Thymus (tissue), 11 donors: ENCODE data around the gene LRRC23. TPM values are rescaled to one million over a fixed set of nuclear protein-coding genes. Genes with fewer than 3 reads are reported as not detected.

Experiments used
- DNase-seq, 9 donors: peaks; one replicate each; pipeline ENCODE4 v3.0.0-alpha.2; 2013; ENCODE audit warnings: low spot score in 9 of 9, low read depth in 6 of 9, missing footprints in 1 of 9
- H3K27ac ChIP-seq, 2 donors: one replicate each; pipeline ENCODE4 v1.5.1; 2013; ENCODE audit warnings: control low read depth in 1 of 2, low read depth in 1 of 2, low read length in 1 of 2, mild to moderate bottlenecking in 1 of 2, moderate library complexity in 1 of 2
- H3K27me3 ChIP-seq, 2 donors: one replicate each; pipeline ENCODE4 v1.5.1; 2013; ENCODE audit warnings: low read length in 1 of 2; ENCODE audit not compliant: control insufficient read depth in 2 of 2, insufficient read depth in 1 of 2
- H3K36me3 ChIP-seq, 2 donors: one replicate each; pipeline ENCODE4 v1.5.1; 2013; ENCODE audit warnings: low read length in 1 of 2, mild to moderate bottlenecking in 1 of 2, moderate library complexity in 1 of 2; ENCODE audit not compliant: control insufficient read depth in 2 of 2, insufficient read depth in 2 of 2
- H3K4me1 ChIP-seq, 2 donors: one replicate each; pipeline ENCODE4 v1.5.1; 2013; ENCODE audit warnings: low read length in 2 of 2; ENCODE audit not compliant: control insufficient read depth in 2 of 2, insufficient read depth in 2 of 2
- H3K4me3 ChIP-seq, 2 donors: one replicate each; pipeline ENCODE4 v1.5.1; 2013; ENCODE audit warnings: low read length in 2 of 2, control low read depth in 1 of 2, mild to moderate bottlenecking in 1 of 2
- H3K9me3 ChIP-seq, 2 donors: one replicate each; pipeline ENCODE4 v1.5.1; 2013; ENCODE audit warnings: low read length in 1 of 2, mild to moderate bottlenecking in 1 of 2; ENCODE audit not compliant: control insufficient read depth in 2 of 2, insufficient read depth in 1 of 2
- WGBS: extraction: QIAGEN DNeasy Blood & Tissue Kit; methylation state at CpG from one replicate; pipeline ENCODE4 v1.1.7; 2013; 5-methylcytosine and 5-hydroxymethylcytosine counted together
- polyA plus RNA-seq: library from polyadenylated mRNA; stranded (reverse); fragments of 200-250 nt; gene quantifications from one replicate; pipeline ENCODE4 v1.2.3, GENCODE V29; 2013
- total RNA-seq: library from RNA; stranded (reverse); fragments of 120-200 nt; gene quantifications from one replicate; pipeline ENCODE4 v1.2.4, GENCODE V29; 2013
- donor health status: healthy.

LRRC23 gene
- total and polyA plus RNA-seq, 2 donors: 6.2 to 11.5 TPM

- Histone ChIP-seq H3K9me3 (no peaks in the 10 kb centered on the region), H3K36me3 (peaks cover 33 to 39% of the 10 kb centered on the region in 2 donors), H3K27me3 (peaks cover 0 to 7% of the 10 kb centered on the region in 2 donors), H3K4me3 (no peak overlapping the region), H3K27ac (no peak overlapping the region), H3K4me1 (peaks cover 3 to 31% of the 10 kb centered on the region in 2 donors)
- 97% methylated on average over 7 of the region's 7 CpGs for WGBS
- DNase-seq: no peak
Measured at GRCh38 chr12:6921539-6921938, 16.9 kb downstream of the LRRC23 start.

- peaks cover 4 to 37% of the 10 kb centered on the region in 2 donors for H3K4me1 ChIP-seq
- peaks cover 28 to 35% of the 10 kb centered on the region in 2 donors for H3K36me3 ChIP-seq
- H3K4me3 ChIP-seq: no peak overlapping the region
- peaks cover 0 to 15% of the 10 kb centered on the region in 2 donors for H3K27me3 ChIP-seq
- DNase-seq: no peak
- WGBS: 87% methylated on average over 9 of the region's 9 CpGs
- H3K9me3 ChIP-seq: no peaks in the 10 kb centered on the region
- no peak overlapping the region for H3K27ac ChIP-seq
Measured at GRCh38 chr12:6921996-6922946, 17.6 kb downstream of the LRRC23 start.

DNA sequence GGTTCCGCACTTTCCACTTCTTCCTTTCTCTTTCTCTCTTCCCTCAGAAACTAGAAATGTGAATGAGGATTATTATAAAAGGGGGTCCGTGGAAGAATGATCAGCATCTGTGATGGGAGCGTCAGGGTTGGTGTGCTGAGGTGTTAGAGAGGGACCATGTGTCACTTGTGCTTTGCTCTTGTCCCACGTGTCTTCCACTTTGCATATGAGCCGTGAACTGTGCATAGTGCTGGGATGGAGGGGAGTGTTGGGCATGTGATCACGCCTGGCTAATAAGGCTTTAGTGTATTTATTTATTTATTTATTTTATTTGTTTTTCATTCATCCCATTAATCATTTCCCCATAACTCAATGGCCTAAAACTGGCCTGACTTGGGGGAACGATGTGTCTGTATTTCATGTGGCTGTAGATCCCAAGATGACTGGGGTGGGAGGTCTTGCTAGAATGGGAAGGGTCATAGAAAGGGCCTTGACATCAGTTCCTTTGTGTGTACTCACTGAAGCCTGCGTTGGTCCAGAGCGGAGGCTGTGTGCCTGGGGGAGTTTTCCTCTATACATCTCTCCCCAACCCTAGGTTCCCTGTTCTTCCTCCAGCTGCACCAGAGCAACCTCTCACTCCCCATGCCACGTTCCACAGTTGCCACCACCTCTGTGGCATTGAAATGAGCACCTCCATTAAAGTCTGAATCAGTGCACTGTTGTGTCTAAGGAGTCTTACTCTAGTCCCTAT, 18.5 kb downstream of the LRRC23 start:
- no peak overlapping the region for H3K27ac ChIP-seq
- H3K36me3 ChIP-seq: peaks cover 20 to 30% of the 10 kb centered on the region in 2 donors
- H3K4me1 ChIP-seq: peaks cover 6 to 38% of the 10 kb centered on the region in 2 donors
- 94% methylated on average over 10 of the region's 10 CpGs for WGBS
- H3K27me3 ChIP-seq: peaks cover 0 to 19% of the 10 kb centered on the region in 2 donors
- no peak for DNase-seq
- H3K4me3 ChIP-seq: no peak overlapping the region
- H3K9me3 ChIP-seq: peaks cover 0 to 1% of the 10 kb centered on the region in 2 donors

DNA sequence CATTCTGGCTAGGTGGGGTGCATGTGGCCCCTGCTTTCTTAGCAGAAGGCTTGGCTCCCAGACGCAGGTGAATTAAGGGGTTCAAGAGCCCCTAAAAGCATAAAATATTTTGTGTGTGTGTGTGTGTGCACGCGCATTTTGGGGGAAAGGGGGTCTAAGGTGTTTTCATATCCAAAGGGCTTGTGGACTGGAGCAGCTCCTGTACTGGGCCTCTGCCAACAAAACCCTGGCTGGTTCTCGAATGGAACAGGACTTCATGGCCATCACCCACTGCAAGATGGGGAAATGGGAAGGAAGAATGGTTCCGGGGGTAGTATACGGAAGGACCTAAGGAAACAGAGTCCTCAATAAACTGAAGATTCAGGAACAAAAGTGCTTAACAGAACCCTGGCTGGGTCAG, 19.2 kb downstream of the LRRC23 start:
- DNase-seq: no peak
- peaks cover 6 to 44% of the 10 kb centered on the region in 2 donors for H3K4me1 ChIP-seq
- H3K9me3 ChIP-seq: peaks cover 0 to 1% of the 10 kb centered on the region in 2 donors
- H3K4me3 ChIP-seq: no peak overlapping the region
- peaks cover 20 to 28% of the 10 kb centered on the region in 2 donors for H3K36me3 ChIP-seq
- H3K27me3 ChIP-seq: peaks cover 0 to 26% of the 10 kb centered on the region in 2 donors
- WGBS: 85% methylated on average over 6 of the region's 6 CpGs
- no peak overlapping the region for H3K27ac ChIP-seq

GRCh38 chr12:6925239-6925539, 20.6 kb downstream of the LRRC23 start:
- peaks cover 0 to 1% of the 10 kb centered on the region in 2 donors for H3K9me3 ChIP-seq
- H3K27ac ChIP-seq: peak overlapping the region; percentile 64 to 80
- DNase-seq: no peak
- peaks cover 6 to 54% of the 10 kb centered on the region in 2 donors for H3K4me1 ChIP-seq
- peaks cover 0 to 33% of the 10 kb centered on the region in 2 donors for H3K27me3 ChIP-seq
- H3K36me3 ChIP-seq: peaks cover 16 to 22% of the 10 kb centered on the region in 2 donors
- no peak overlapping the region for H3K4me3 ChIP-seq
- 89% methylated on average over 1 of the region's 1 CpG for WGBS

- Histone ChIP-seq H3K4me3 (no peak overlapping the region), H3K4me1 (peaks cover 6 to 54% of the 10 kb centered on the region in 2 donors), H3K36me3 (peaks cover 16 to 22% of the 10 kb centered on the region in 2 donors), H3K9me3 (peaks cover 0 to 1% of the 10 kb centered on the region in 2 donors), H3K27me3 (peaks cover 0 to 33% of the 10 kb centered on the region in 2 donors), H3K27ac (peak overlapping the region; percentile 64 to 80)
- no peak for DNase-seq
- 82% methylated on average over 8 of the region's 8 CpGs for WGBS
Measured at GRCh38 chr12:6925540-6926279, 21.1 kb downstream of the LRRC23 start.

DNA sequence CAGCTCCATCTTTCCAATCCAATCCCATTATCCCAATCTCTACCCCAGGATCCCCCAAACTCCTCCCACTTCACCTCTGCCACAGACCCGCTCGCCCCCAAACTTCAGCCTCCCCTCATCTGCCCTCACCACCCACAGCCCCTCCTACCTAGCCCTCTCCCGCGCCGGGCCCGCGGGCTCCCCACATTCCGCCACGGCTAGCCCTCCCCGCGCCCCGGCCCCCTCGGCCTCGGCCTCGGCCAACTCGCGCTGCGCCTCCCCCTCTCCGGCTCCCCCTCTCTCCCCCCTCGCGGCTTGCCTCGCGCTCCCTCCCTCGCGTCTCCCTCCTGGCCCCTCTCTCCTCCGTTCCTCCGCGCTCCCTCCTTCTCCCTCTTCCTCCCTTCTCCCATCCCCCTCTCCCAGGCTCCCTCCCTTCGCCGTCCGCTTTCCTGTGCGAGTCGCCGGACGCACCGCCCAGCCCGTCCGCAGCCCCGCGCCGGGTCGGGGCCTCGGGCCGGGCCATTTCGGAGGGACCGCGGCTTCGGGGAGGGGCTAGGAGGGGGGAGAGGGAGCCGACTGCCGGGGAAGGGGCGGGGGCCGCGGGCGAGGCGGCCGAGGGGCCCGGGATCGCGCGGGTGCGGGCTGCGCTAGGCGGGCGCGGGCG, 22.9 kb downstream of the LRRC23 start, which contains the start of gene ATN1:
Gene ATN1, plus strand, starts transcription at position 581 of the 643 bp plus-strand sequence. CDS start 6,043 bp downstream, outside the sequence.
- Histone ChIP-seq H3K4me3 (peak within 1 kb of the TSS; percentile 53 to 87), H3K4me1 (peaks cover 11 to 61% of the 10 kb centered on the region in 2 donors), H3K36me3 (peaks cover 4 to 8% of the 10 kb centered on the region in 2 donors), H3K27me3 (peaks cover 0 to 33% of the 10 kb centered on the region in 2 donors), H3K9me3 (peaks cover 0 to 1% of the 10 kb centered on the region in 2 donors), H3K27ac (peak within 1 kb of the TSS; percentile 51 to 88)
- peak in 1 of 9 donors; percentile 62 for DNase-seq
- WGBS: 1% methylated on average over 66 of the region's 66 CpGs

- Histone ChIP-seq H3K4me3 (peak overlapping the region; percentile 53 to 87), H3K9me3 (peaks cover 0 to 1% of the 10 kb centered on the region in 2 donors), H3K27ac (peak overlapping the region; percentile 51 to 88), H3K27me3 (peaks cover 0 to 33% of the 10 kb centered on the region in 2 donors), H3K4me1 (peaks cover 18 to 68% of the 10 kb centered on the region in 2 donors), H3K36me3 (peaks cover 3 to 4% of the 10 kb centered on the region in 2 donors)
- under 1% methylated on average over 78 of the region's 79 CpGs for WGBS
- DNase-seq: no peak
Measured at GRCh38 chr12:6928022-6928702, 23.5 kb downstream of the LRRC23 start.
